Brain microvascular endothelial cell (primary cell): ENCODE results near the gene CLMP.

Experiments
- DNase-seq: peaks from one replicate; pipeline ENCODE4 v3.0.0-alpha.2; 2020
- H3K27ac ChIP-seq: fragments of 250-450 bp; sonication (Bioruptor Pico); 2 replicates; pipeline ENCODE4 v1.5.1; 2020; ENCODE audit warnings: mild to moderate bottlenecking, moderate library complexity
- H3K27me3 ChIP-seq: fragments of 250-450 bp; sonication (Bioruptor Pico); replicated peaks from 2 replicates; pipeline ENCODE4 v1.5.1; 2020; ENCODE audit warnings: mild to moderate bottlenecking
- H3K36me3 ChIP-seq: fragments of 250-450 bp; sonication (Bioruptor Pico); replicated peaks from 2 replicates; pipeline ENCODE4 v1.5.1; 2020; ENCODE audit warnings: mild to moderate bottlenecking
- H3K4me3 ChIP-seq: 2 replicates; pipeline ENCODE4 v1.5.1; 2011; ENCODE audit warnings: low read depth, mild to moderate bottlenecking, control low read depth, low read length, moderate library complexity
- CTCF ChIP-seq: IDR thresholded peaks from 2 replicates; pipeline ENCODE4 v1.5.1; 2011; ENCODE audit warnings: low read depth, mild to moderate bottlenecking, moderate library complexity, low read length, control low read depth, inconsistent platforms; ENCODE audit errors: missing control alignments
- in situ Hi-C: cut with HindIII; loops from 2 replicates; pipeline ENCODE4 v1.10.0; 2017; ENCODE audit warnings: low sequenced_read_pairs, low pct_ligation_motif_present

CLMP gene

GRCh38 chr11:123236879-123237278 lies 41.8 kb upstream of the CLMP start:
- Histone ChIP-seq H3K4me3 (no peak overlapping the region), H3K27me3 (no peaks in the 10 kb centered on the region), H3K27ac (no peak overlapping the region), H3K36me3 (no peaks in the 10 kb centered on the region)
- no peak for TF ChIP-seq CTCF
- in situ Hi-C loops, result loop anchor here (25.0 kb wide), 1 partner anchor 125 kb away; no protein-coding TSS in a partner anchor
- no peak for DNase-seq

GRCh38 chr11:123235656-123236261 lies 40.7 kb upstream of the CLMP start:
- no peak overlapping the region for H3K27ac ChIP-seq
- no peak overlapping the region for H3K4me3 ChIP-seq
- no peaks in the 10 kb centered on the region for H3K36me3 ChIP-seq
- no peaks in the 10 kb centered on the region for H3K27me3 ChIP-seq
- in situ Hi-C loops, result loop anchor here (25.0 kb wide), 1 partner anchor 123 kb away; no protein-coding TSS in a partner anchor
- DNase-seq, result no peak
- TF ChIP-seq CTCF, result no peak

- Histone ChIP-seq H3K4me3 (no peak overlapping the region), H3K27me3 (no peaks in the 10 kb centered on the region), H3K36me3 (no peaks in the 10 kb centered on the region), H3K27ac (no peak overlapping the region)
- TF ChIP-seq CTCF, result peak; percentile 69
- in situ Hi-C loops, result loop anchor here (25.0 kb wide), 1 partner anchor 123 kb away; no protein-coding TSS in a partner anchor
- no peak for DNase-seq
These were observed 40.1 kb upstream of the CLMP start for GRCh38 chr11:123235117-123235655.

- in situ Hi-C loops, result loop anchor here (25.0 kb wide), 1 partner anchor 122 kb away; no protein-coding TSS in a partner anchor
- TF ChIP-seq CTCF, result no peak
- H3K27me3 ChIP-seq, result no peaks in the 10 kb centered on the region
- no peak overlapping the region for H3K4me3 ChIP-seq
- H3K27ac ChIP-seq, result no peak overlapping the region
- H3K36me3 ChIP-seq, result no peaks in the 10 kb centered on the region
- DNase-seq, result no peak
These were observed 38.9 kb upstream of the CLMP start for GRCh38 chr11:123233975-123234334.

- Histone ChIP-seq H3K27ac (no peak overlapping the region), H3K27me3 (no peaks in the 10 kb centered on the region), H3K36me3 (no peaks in the 10 kb centered on the region), H3K4me3 (no peak overlapping the region)
- DNase-seq, result no peak
- in situ Hi-C loops, result loop anchor here (25.0 kb wide), 1 partner anchor 121 kb away; no protein-coding TSS in a partner anchor
- no peak for TF ChIP-seq CTCF
These were observed 38.4 kb upstream of the CLMP start for GRCh38 chr11:123233280-123233974.
